Caco-2 (cell line): Measurements from ENCODE around the gene UCKL1. TPM values are rescaled to one million over a fixed set of nuclear protein-coding genes. Genes with fewer than 3 reads are reported as not detected.

Experiments used
- BruUV-seq: library from RNA; stranded (reverse); fragments of 400-500 nt; replicated peaks from 2 replicates; lab custom pipeline; 2021; lab: Mats Ljungman, UMichigan
- CTCF ChIA-PET: fragments of 300-600 bp; sonication (Branson Sonifier 250); formaldehyde crosslinking; loops from one replicate; lab custom pipeline; 2022; ENCODE audit warnings: antibody characterized with exemption; lab: Charles Lee
- POLR2A ChIA-PET: fragments of 300-600 bp; sonication (Branson Sonifier 250); formaldehyde crosslinking; loops from one replicate; lab custom pipeline; 2022; ENCODE audit warnings: antibody characterized with exemption; lab: Charles Lee
- DNase-seq, 2 experiments: peaks; one replicate each; pipeline versions ENCODE4 v3.0.0 to v3.0.0-alpha.2; 2020 to 2022
- H3K27me3 ChIP-seq: replicated peaks from 2 replicates; pipeline ENCODE4 v1.6.0; 2011; ENCODE audit warnings: low read length; ENCODE audit not compliant: control insufficient read depth, insufficient read depth
- H3K36me3 ChIP-seq: 2 replicates; pipeline ENCODE4 v1.5.1; 2011; ENCODE audit warnings: low read length; ENCODE audit not compliant: control insufficient read depth, insufficient read depth
- H3K4me1 ChIP-seq: fragments of 250-450 bp; sonication (Bioruptor Pico); 2 replicates; pipeline ENCODE4 v1.5.1; 2020; ENCODE audit warnings: mild to moderate bottlenecking
- H3K4me3 ChIP-seq: 2 replicates; pipeline ENCODE4 v1.5.1; 2011; ENCODE audit warnings: low read depth, mild to moderate bottlenecking, control low read depth, low read length
- H3K9me3 ChIP-seq: fragments of 250-450 bp; sonication (Bioruptor Pico); 2 replicates; pipeline ENCODE4 v1.5.1; 2020; ENCODE audit warnings: mild to moderate bottlenecking, moderate library complexity
- H3K27ac Mint-ChIP-seq: one replicate; pipeline ENCODE4 v1.8.0; 2022; ENCODE audit warnings: mixed read lengths; ENCODE audit not compliant: unreplicated experiment
- H3K27me3 Mint-ChIP-seq: one replicate; pipeline ENCODE4 v1.8.0; 2022; ENCODE audit warnings: mixed read lengths; ENCODE audit not compliant: insufficient read depth, unreplicated experiment
- H3K36me3 Mint-ChIP-seq: one replicate; pipeline ENCODE4 v1.8.0; 2022; ENCODE audit warnings: mild to moderate bottlenecking, mixed read lengths; ENCODE audit not compliant: insufficient read depth, unreplicated experiment
- H3K4me1 Mint-ChIP-seq: one replicate; pipeline ENCODE4 v1.8.0; 2022; ENCODE audit warnings: low read depth, mixed read lengths; ENCODE audit not compliant: unreplicated experiment
- H3K4me3 Mint-ChIP-seq: one replicate; pipeline ENCODE4 v1.8.0; 2022; ENCODE audit warnings: mild to moderate bottlenecking, moderate library complexity, mixed read lengths; ENCODE audit not compliant: unreplicated experiment
- H3K9me3 Mint-ChIP-seq: one replicate; pipeline ENCODE4 v1.8.0; 2022; ENCODE audit warnings: mixed read lengths; ENCODE audit not compliant: unreplicated experiment
- CTCF ChIP-seq, 2 experiments: fragments of 200-600 bp in 1 of 2; IDR thresholded peaks; 1 replicate in 1 of 2; 2 replicates in 1 of 2; pipeline versions ENCODE4 v1.5.1 to v1.8.0; 2011 to 2022; ENCODE audit warnings: antibody characterized with exemption in 1 of 2, control low read depth in 1 of 2, inconsistent platforms in 1 of 2, low read depth in 1 of 2, low read length in 1 of 2, mild to moderate bottlenecking in 1 of 2, moderate library complexity in 1 of 2; ENCODE audit not compliant: insufficient read depth in 1 of 2, severe bottlenecking in 1 of 2, unreplicated experiment in 1 of 2
- intact Hi-C: fragments of 100-400 bp; cut with micrococcal nuclease; formaldehyde crosslinking; loops from one replicate; pipeline ENCODE4 v1.10.0; 2022; ENCODE audit not compliant: unreplicated experiment
- total RNA-seq: library from RNA; stranded (reverse); gene quantifications from 2 replicates; pipeline ENCODE4 v1.2.3, GENCODE V29; 2022

Gene UCKL1
- total RNA-seq, 1 experiment from 2014 or later: 101 TPM

- H3K4me3 Mint-ChIP-seq: no peak overlapping the region
- CTCF ChIA-PET: no interaction called here
- peaks cover 26% of the 10 kb centered on the region for H3K4me1 Mint-ChIP-seq
- BruUV-seq: no TSS peak
- no peak overlapping the region for H3K4me3 ChIP-seq
- peaks cover 23% of the 10 kb centered on the region for H3K4me1 ChIP-seq
- peak overlapping the region; percentile 39 for H3K27ac Mint-ChIP-seq
- no peaks in the 10 kb centered on the region for H3K27me3 ChIP-seq
- peaks cover 61% of the 10 kb centered on the region for H3K36me3 Mint-ChIP-seq
- no peaks in the 10 kb centered on the region for H3K9me3 Mint-ChIP-seq
- H3K9me3 ChIP-seq: no peaks in the 10 kb centered on the region
- peaks cover 4% of the 10 kb centered on the region for H3K36me3 ChIP-seq
- no peak for DNase-seq
- intact Hi-C loops: no loop called here
- H3K27me3 Mint-ChIP-seq: no peaks in the 10 kb centered on the region
- TF ChIP-seq CTCF (IDR thresholded peaks at IDR 0.05; ENCODE audit: insufficient read depth in 1 of 2, low read depth in 1 of 2, low read length in 1 of 2, severe bottlenecking in 1 of 2, unreplicated experiment in 1 of 2): no peak
- POLR2A ChIA-PET: interaction anchor here (1.4 kb wide), 1 partner anchor 39 kb away, joined by 4 read pairs; the partner anchor contains the start of gene TPD52L2
Observed at GRCh38 chr20:63903796-63904561, 52.2 kb downstream of the UCKL1 start.

GRCh38 chr20:63900413-63900812 lies 55.8 kb downstream of the UCKL1 start:
- Histone ChIP-seq H3K4me3 (no peak overlapping the region), H3K9me3 (no peaks in the 10 kb centered on the region), H3K27me3 (no peaks in the 10 kb centered on the region), H3K4me1 (peaks cover 16% of the 10 kb centered on the region), H3K36me3 (peaks cover 4% of the 10 kb centered on the region)
- POLR2A ChIA-PET: interaction anchor here (0.6 kb wide), 1 partner anchor 22 kb away, joined by 3 read pairs; no protein-coding TSS in a partner anchor
- peaks cover 31% of the 10 kb centered on the region for H3K4me1 Mint-ChIP-seq
- CTCF ChIA-PET: no interaction called here
- peaks cover 68% of the 10 kb centered on the region for H3K36me3 Mint-ChIP-seq
- no peaks in the 10 kb centered on the region for H3K27me3 Mint-ChIP-seq
- intact Hi-C loops: no loop called here
- BruUV-seq: no TSS peak
- H3K9me3 Mint-ChIP-seq: no peaks in the 10 kb centered on the region
- DNase-seq: no peak
- H3K27ac Mint-ChIP-seq: peak overlapping the region; percentile 32
- TF ChIP-seq CTCF (IDR thresholded peaks at IDR 0.05; ENCODE audit: insufficient read depth in 1 of 2, low read depth in 1 of 2, low read length in 1 of 2, severe bottlenecking in 1 of 2, unreplicated experiment in 1 of 2): no peak
- H3K4me3 Mint-ChIP-seq: no peak overlapping the region

GRCh38 chr20:63898882-63899558 lies 57.2 kb downstream of the UCKL1 start:
- no peak overlapping the region for H3K4me3 ChIP-seq
- peaks cover 4% of the 10 kb centered on the region for H3K36me3 ChIP-seq
- no peaks in the 10 kb centered on the region for H3K9me3 ChIP-seq
- H3K27me3 ChIP-seq: no peaks in the 10 kb centered on the region
- TF ChIP-seq CTCF (IDR thresholded peaks at IDR 0.05; ENCODE audit: insufficient read depth in 1 of 2, low read depth in 1 of 2, low read length in 1 of 2, severe bottlenecking in 1 of 2, unreplicated experiment in 1 of 2): no peak
- H3K4me1 ChIP-seq: peaks cover 17% of the 10 kb centered on the region
- BruUV-seq: no TSS peak
- Mint-ChIP-seq H3K4me3 (no peak overlapping the region), H3K4me1 (peaks cover 27% of the 10 kb centered on the region), H3K27me3 (no peaks in the 10 kb centered on the region), H3K27ac (no peak overlapping the region), H3K36me3 (peaks cover 64% of the 10 kb centered on the region), H3K9me3 (no peaks in the 10 kb centered on the region)
- CTCF ChIA-PET: no interaction called here
- POLR2A ChIA-PET: no interaction called here
- intact Hi-C loops: loop anchor here (10.0 kb wide), 2 partner anchors 166 to 274 kb away; partner anchors contain the start of genes GMEB2 and TCEA2
- DNase-seq: no peak
